Type B pancreatic cell (in vitro differentiated cells): ENCODE measurements around the gene QRFP. TPM values are rescaled to one million over a fixed set of nuclear protein-coding genes. Genes with fewer than 3 reads are reported as not detected.
"Not testable (repeated sequence)": the region's sequence is repeated elsewhere in the genome, so short reads cannot be mapped to it uniquely, and the experiment has no call there.

Source experiments
- DNase-seq: peaks from one replicate; pipeline ENCODE4 v3.0.0; 2021; ENCODE audit warnings: mixed read lengths; ENCODE audit not compliant: unreplicated experiment; ENCODE audit errors: extremely low spot score
- H3K27ac Mint-ChIP-seq: 2 replicates; pipeline ENCODE4 v1.8.0; 2021; ENCODE audit warnings: mild to moderate bottlenecking, mixed read lengths
- H3K27me3 Mint-ChIP-seq: 2 replicates; pipeline ENCODE4 v1.8.0; 2021; ENCODE audit warnings: mixed read lengths
- H3K36me3 Mint-ChIP-seq: 2 replicates; pipeline ENCODE4 v1.8.0; 2021; ENCODE audit warnings: mixed read lengths
- H3K4me1 Mint-ChIP-seq: one replicate; pipeline ENCODE4 v1.8.0; 2021; ENCODE audit warnings: mixed read lengths; ENCODE audit not compliant: unreplicated experiment
- H3K4me3 Mint-ChIP-seq: 2 replicates; pipeline ENCODE4 v1.8.0; 2021; ENCODE audit warnings: mild to moderate bottlenecking, mixed read lengths
- H3K9me3 Mint-ChIP-seq: 2 replicates; pipeline ENCODE4 v1.8.0; 2021; ENCODE audit warnings: mixed read lengths
- total RNA-seq: library from RNA; stranded (reverse); gene quantifications from 2 replicates; pipeline ENCODE4 v1.2.1, GENCODE V29; 2021; ENCODE audit warnings: low replicate concordance
- TF ChIP-seq, protein P1 (sequence below): fragments of 200-600 bp; sonication (generic); conservative IDR thresholded peaks from 2 replicates; pipeline ENCODE4 v1.5.0; 2021; ENCODE audit warnings: antibody characterized with exemption, mild to moderate bottlenecking

The QRFP gene
- total RNA-seq, 1 donor from 2014 or later, result not detected

DNA sequence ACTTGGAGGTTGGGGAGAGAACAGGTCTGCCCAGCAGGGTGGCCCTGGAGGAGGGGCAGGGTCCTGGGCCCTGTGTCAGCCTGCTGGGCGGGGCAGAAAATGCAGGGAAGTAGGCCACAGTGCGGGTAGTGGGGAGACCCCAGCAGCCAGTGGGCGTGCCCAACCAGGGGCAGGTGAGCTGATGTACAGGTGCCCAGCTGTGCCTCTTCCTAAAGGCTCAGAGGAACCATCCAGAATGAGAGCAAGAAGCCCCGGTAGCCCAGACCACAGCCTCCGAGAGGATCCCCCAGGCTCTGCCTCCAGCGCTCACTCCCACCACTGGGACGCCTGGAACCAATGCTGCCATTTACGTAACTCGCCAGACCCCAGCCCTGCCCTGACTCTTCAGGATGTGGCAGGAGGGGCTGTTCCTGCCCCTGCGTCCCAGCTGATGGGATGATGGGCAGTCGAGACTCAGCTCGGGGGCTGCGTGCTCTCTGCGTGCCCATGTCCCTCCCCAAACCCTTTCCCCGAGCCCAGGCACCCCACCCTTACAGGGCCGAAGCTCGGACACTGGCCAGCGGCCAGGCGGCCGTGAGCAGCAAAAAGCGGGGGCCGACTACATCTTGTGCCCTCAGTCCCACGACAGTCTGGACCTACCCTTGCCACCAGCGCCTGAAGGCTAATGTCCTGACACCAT lies 17.9 kb upstream of the QRFP start:
- TF ChIP-seq, protein P1, sequence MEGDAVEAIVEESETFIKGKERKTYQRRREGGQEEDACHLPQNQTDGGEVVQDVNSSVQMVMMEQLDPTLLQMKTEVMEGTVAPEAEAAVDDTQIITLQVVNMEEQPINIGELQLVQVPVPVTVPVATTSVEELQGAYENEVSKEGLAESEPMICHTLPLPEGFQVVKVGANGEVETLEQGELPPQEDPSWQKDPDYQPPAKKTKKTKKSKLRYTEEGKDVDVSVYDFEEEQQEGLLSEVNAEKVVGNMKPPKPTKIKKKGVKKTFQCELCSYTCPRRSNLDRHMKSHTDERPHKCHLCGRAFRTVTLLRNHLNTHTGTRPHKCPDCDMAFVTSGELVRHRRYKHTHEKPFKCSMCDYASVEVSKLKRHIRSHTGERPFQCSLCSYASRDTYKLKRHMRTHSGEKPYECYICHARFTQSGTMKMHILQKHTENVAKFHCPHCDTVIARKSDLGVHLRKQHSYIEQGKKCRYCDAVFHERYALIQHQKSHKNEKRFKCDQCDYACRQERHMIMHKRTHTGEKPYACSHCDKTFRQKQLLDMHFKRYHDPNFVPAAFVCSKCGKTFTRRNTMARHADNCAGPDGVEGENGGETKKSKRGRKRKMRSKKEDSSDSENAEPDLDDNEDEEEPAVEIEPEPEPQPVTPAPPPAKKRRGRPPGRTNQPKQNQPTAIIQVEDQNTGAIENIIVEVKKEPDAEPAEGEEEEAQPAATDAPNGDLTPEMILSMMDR, result no peak
- DNase-seq, result no peak
- no peak overlapping the region for H3K27ac Mint-ChIP-seq
- peaks cover 8% of the 10 kb centered on the region for H3K4me1 Mint-ChIP-seq
- no peak overlapping the region for H3K4me3 Mint-ChIP-seq
- H3K9me3 Mint-ChIP-seq, result no peaks in the 10 kb centered on the region
- peaks cover 5% of the 10 kb centered on the region for H3K27me3 Mint-ChIP-seq
- H3K36me3 Mint-ChIP-seq, result no peaks in the 10 kb centered on the region

DNA sequence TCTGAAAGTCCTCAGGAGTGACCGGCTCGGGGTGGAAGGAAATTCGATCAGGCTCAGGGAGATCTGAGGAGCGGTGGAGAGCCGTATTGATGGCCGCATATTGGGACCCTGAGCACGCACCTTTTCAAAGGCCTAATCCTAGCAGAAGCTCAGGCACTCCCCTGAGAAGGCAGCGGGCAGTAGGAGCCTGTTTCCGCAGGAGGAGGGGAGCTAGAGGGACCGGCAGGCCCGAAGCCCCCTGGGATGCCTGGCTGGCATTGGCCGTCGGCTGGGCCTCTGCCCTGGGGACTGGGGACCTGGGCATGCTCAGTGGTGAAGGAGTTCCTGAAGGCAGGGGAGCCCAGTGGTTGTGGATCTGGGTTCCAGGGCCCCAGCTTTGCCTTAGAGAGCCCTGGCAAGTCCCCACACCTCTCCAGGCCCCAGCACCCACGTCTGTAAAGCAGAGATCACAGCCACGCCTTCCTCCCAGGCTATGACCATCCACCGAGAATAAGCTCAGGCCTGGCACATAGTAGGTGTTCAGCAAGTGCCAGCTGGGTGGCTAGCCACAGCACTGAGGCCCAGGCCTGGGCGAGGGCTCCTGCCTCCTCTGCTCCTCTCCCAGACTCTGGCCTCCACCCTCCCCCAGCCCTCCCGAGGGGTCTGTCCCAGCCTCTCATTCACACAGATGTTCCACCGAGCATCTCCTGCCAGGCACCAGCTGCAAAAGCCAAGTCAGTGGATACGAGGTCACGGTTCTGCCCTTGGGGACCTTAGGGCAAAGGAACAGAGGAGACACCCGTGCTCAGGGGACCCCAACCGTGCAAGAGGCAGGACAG lies 17.2 kb upstream of the QRFP start:
- peaks cover 8% of the 10 kb centered on the region for H3K4me1 Mint-ChIP-seq
- H3K9me3 Mint-ChIP-seq, result no peaks in the 10 kb centered on the region
- peaks cover 5% of the 10 kb centered on the region for H3K27me3 Mint-ChIP-seq
- H3K36me3 Mint-ChIP-seq, result no peaks in the 10 kb centered on the region
- TF ChIP-seq, protein P1, result no peak
- H3K27ac Mint-ChIP-seq, result no peak overlapping the region
- no peak for DNase-seq
- no peak overlapping the region for H3K4me3 Mint-ChIP-seq

DNA sequence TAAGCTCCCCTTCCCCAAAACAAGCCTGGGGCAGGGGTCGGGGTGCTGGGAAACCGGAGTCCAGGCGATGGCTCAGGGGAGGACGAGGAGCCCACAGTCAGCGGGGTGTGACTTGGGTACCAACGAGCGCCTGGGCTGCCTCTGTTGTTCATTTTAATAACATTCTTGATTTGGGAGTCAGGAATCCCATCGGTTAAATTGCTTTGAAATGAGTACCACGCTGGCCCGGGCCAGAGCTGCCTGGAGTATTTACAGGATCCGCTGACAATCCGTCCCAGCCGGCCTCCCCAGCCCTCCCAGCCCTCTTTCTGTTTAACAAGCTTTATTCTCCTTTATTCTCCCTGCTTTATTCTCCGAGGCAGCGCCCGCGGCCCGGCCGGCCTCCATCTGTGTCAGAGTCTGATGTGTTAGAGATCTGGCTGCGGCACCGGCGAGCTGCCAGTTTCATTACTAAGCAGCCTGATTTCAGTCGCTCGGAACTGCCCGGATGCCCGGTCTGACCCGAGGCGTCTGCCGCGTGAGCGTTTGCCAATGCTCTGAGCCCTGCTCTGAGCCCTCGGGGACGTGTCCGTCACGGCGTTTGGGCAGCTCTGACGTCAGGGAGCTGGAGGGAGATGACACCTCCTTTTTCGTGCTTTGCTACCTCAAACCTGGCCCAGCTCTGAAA lies 16.5 kb upstream of the QRFP start:
- no peaks in the 10 kb centered on the region for H3K36me3 Mint-ChIP-seq
- no peaks in the 10 kb centered on the region for H3K9me3 Mint-ChIP-seq
- H3K4me1 Mint-ChIP-seq, result peaks cover 8% of the 10 kb centered on the region
- no peak overlapping the region for H3K27ac Mint-ChIP-seq
- H3K27me3 Mint-ChIP-seq, result peaks cover 6% of the 10 kb centered on the region
- H3K4me3 Mint-ChIP-seq, result no peak overlapping the region
- no peak for DNase-seq
- TF ChIP-seq, protein P1, result no peak

DNA sequence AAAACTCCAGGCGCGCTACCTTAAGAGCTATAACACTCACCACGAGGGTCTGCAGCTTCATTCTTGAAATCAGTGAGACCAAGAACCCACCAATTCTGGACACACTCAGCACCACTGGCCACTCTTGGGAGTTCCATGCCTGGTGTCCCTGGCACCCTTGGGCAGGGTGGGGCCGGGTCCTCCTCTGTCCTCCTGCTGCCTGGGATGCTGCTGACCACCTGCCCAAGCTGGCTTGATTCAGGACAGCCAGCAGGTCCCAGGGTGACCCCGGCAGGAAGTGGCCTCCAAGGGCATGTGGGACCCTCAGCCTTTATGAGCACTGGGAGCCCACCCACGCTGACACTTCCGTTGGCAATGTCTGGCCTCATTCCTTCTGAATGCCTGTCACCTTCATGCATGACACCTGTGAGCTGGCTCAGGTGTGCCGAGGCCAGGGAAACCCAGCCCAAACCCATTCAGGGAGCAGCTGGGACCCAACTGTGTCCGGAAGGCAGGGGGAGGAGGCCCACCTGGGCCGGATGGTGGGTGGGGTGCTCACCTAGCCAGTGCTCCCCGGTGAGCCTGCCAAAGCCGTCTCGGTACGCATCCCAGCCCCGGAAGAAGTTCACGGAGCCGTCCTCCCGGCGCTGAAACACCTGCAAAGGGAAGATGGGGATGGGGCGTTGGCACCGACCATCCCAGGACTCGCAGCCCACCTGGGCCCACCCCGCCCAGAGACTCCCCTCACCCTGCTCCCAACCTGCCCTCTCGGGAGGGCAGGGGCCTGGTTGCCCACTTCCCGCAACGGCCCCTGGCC lies 14.8 kb upstream of the QRFP start:
- Mint-ChIP-seq H3K4me3 (no peak overlapping the region), H3K4me1 (peaks cover 8% of the 10 kb centered on the region), H3K27ac (no peak overlapping the region), H3K36me3 (no peaks in the 10 kb centered on the region), H3K9me3 (no peaks in the 10 kb centered on the region), H3K27me3 (peaks cover 5% of the 10 kb centered on the region)
- TF ChIP-seq, protein P1, result no peak
- no peak for DNase-seq

DNA sequence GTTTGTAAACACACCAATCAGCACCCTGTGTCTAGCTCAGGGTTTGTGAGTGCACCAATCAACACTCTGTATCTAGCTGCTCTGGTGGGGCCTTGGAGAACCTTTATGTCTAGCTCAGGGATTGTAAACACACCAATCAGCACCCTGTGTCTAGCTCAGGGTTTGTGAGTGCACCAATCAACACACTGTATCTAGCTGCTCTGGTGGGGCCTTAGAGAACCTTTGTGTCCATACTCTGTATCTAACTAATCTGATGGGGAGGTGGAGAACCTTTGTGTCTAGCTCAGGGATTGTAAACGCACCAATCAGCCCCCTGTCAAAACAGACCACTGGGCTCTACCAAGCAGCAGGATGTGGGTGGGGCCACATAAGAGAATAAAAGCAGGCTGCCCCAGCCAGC lies 14.1 kb upstream of the QRFP start:
- not testable (repeated sequence) for H3K27ac Mint-ChIP-seq, H3K4me3 Mint-ChIP-seq, H3K27me3 Mint-ChIP-seq, DNase-seq, H3K36me3 Mint-ChIP-seq, H3K4me1 Mint-ChIP-seq, H3K9me3 Mint-ChIP-seq

DNA sequence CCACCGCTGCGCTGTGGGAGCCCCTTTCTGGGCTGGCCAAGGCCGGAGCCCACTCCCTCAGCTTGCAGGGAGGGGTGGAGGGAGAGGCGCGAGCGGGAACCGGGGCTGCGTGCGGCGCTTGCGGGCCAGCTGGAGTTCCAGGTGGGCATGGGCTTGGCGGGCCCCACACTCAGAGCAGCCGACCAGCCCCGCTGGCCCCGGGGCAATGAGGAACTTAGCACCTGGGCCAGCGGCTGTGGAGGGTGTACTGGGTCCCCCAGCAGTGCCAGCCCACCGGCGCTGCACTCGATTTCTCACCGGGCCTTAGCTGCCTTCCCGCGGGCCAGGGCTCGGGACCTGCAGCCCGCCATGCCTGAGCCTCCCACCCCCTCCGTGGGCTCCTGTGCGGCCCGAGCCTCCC lies 13.4 kb upstream of the QRFP start:
- not testable (repeated sequence) for H3K4me3 Mint-ChIP-seq, H3K4me1 Mint-ChIP-seq, H3K36me3 Mint-ChIP-seq, H3K27ac Mint-ChIP-seq, H3K9me3 Mint-ChIP-seq, DNase-seq, H3K27me3 Mint-ChIP-seq
